Caco-2 (cell line): ENCODE results near the gene VAMP8. TPM values are rescaled to one million over a fixed set of nuclear protein-coding genes. Genes with fewer than 3 reads are reported as not detected.
"Not testable (repeated sequence)": the region's sequence is repeated elsewhere in the genome, so short reads cannot be mapped to it uniquely, and the experiment has no call there.

Experiments
- BruUV-seq: library from RNA; stranded (reverse); fragments of 400-500 nt; replicated peaks from 2 replicates; lab custom pipeline; 2021; lab: Mats Ljungman, UMichigan
- CTCF ChIA-PET: fragments of 300-600 bp; sonication (Branson Sonifier 250); formaldehyde crosslinking; loops from one replicate; lab custom pipeline; 2022; ENCODE audit warnings: antibody characterized with exemption; lab: Charles Lee
- POLR2A ChIA-PET: fragments of 300-600 bp; sonication (Branson Sonifier 250); formaldehyde crosslinking; loops from one replicate; lab custom pipeline; 2022; ENCODE audit warnings: antibody characterized with exemption; lab: Charles Lee
- DNase-seq, 2 experiments: peaks; one replicate each; pipeline versions ENCODE4 v3.0.0 to v3.0.0-alpha.2; 2020 to 2022
- H3K27me3 ChIP-seq: replicated peaks from 2 replicates; pipeline ENCODE4 v1.6.0; 2011; ENCODE audit warnings: low read length; ENCODE audit not compliant: control insufficient read depth, insufficient read depth
- H3K36me3 ChIP-seq: 2 replicates; pipeline ENCODE4 v1.5.1; 2011; ENCODE audit warnings: low read length; ENCODE audit not compliant: control insufficient read depth, insufficient read depth
- H3K4me1 ChIP-seq: fragments of 250-450 bp; sonication (Bioruptor Pico); 2 replicates; pipeline ENCODE4 v1.5.1; 2020; ENCODE audit warnings: mild to moderate bottlenecking
- H3K4me3 ChIP-seq: 2 replicates; pipeline ENCODE4 v1.5.1; 2011; ENCODE audit warnings: low read depth, mild to moderate bottlenecking, control low read depth, low read length
- H3K9me3 ChIP-seq: fragments of 250-450 bp; sonication (Bioruptor Pico); 2 replicates; pipeline ENCODE4 v1.5.1; 2020; ENCODE audit warnings: mild to moderate bottlenecking, moderate library complexity
- H3K27ac Mint-ChIP-seq: one replicate; pipeline ENCODE4 v1.8.0; 2022; ENCODE audit warnings: mixed read lengths; ENCODE audit not compliant: unreplicated experiment
- H3K27me3 Mint-ChIP-seq: one replicate; pipeline ENCODE4 v1.8.0; 2022; ENCODE audit warnings: mixed read lengths; ENCODE audit not compliant: insufficient read depth, unreplicated experiment
- H3K36me3 Mint-ChIP-seq: one replicate; pipeline ENCODE4 v1.8.0; 2022; ENCODE audit warnings: mild to moderate bottlenecking, mixed read lengths; ENCODE audit not compliant: insufficient read depth, unreplicated experiment
- H3K4me1 Mint-ChIP-seq: one replicate; pipeline ENCODE4 v1.8.0; 2022; ENCODE audit warnings: low read depth, mixed read lengths; ENCODE audit not compliant: unreplicated experiment
- H3K4me3 Mint-ChIP-seq: one replicate; pipeline ENCODE4 v1.8.0; 2022; ENCODE audit warnings: mild to moderate bottlenecking, moderate library complexity, mixed read lengths; ENCODE audit not compliant: unreplicated experiment
- H3K9me3 Mint-ChIP-seq: one replicate; pipeline ENCODE4 v1.8.0; 2022; ENCODE audit warnings: mixed read lengths; ENCODE audit not compliant: unreplicated experiment
- intact Hi-C: fragments of 100-400 bp; cut with micrococcal nuclease; formaldehyde crosslinking; loops from one replicate; pipeline ENCODE4 v1.10.0; 2022; ENCODE audit not compliant: unreplicated experiment
- total RNA-seq: library from RNA; stranded (reverse); gene quantifications from 2 replicates; pipeline ENCODE4 v1.2.3, GENCODE V29; 2022
- TF ChIP-seq, protein P1 (sequence below), 2 experiments: fragments of 200-600 bp in 1 of 2; IDR thresholded peaks; 1 replicate in 1 of 2; 2 replicates in 1 of 2; pipeline versions ENCODE4 v1.5.1 to v1.8.0; 2011 to 2022; ENCODE audit warnings: antibody characterized with exemption in 1 of 2, control low read depth in 1 of 2, inconsistent platforms in 1 of 2, low read depth in 1 of 2, low read length in 1 of 2, mild to moderate bottlenecking in 1 of 2, moderate library complexity in 1 of 2; ENCODE audit not compliant: insufficient read depth in 1 of 2, severe bottlenecking in 1 of 2, unreplicated experiment in 1 of 2

Gene VAMP8
- total RNA-seq, 1 experiment from 2014 or later = 85.5 TPM

DNA sequence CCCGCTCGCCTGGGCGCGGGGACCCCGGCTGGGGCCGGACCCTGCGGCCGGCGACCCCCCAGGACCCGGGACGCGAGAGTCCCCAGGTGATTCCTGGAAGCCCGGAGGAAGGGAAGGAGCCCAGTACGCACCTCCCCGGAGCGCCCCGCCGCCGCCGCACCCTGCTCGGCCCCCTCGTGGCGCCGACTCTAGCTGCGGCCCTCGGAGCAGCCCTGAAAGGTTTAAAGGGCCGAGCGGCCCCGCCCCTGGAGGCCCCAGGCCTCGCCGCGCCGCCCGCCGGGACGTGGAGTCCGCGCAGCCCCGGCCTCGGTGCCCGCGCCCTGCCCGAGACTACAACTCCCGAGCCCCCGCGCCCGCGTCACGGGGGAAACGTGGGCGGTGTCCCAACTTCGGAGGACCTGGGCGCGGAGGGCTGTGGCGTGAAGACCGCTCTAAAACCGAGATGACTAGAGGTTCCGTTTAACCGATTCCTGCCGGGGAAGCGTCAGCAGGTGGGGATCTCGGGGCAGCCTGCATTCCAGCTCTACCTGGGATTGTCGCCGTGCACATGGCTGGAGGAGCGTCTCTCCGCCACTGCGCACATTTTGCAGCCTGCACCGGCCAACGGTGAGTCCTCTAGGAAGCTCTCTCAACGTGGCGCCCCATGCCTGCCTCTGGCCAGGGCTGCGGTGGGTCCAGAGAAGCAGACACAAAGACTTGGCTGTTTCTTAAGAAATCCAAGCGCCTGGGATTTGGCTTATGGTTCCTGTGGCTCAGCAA is 25.3 kb downstream of the VAMP8 start, which contains the start of gene TMEM150A:
Gene TMEM150A (minus strand): TSS at position 223 of the 759 bp plus-strand sequence. CDS start 750 bp downstream, outside the sequence.
- H3K27me3 Mint-ChIP-seq = no peaks in the 10 kb centered on the region
- DNase-seq = peak; percentile 92 to 96
- H3K27me3 ChIP-seq = no peaks in the 10 kb centered on the region
- BruUV-seq = TSS peak; percentile 27
- peaks cover 6% of the 10 kb centered on the region for H3K36me3 ChIP-seq
- peaks cover 39% of the 10 kb centered on the region for H3K36me3 Mint-ChIP-seq
- H3K9me3 Mint-ChIP-seq = no peaks in the 10 kb centered on the region
- H3K27ac Mint-ChIP-seq = peak within 1 kb of the TSS; percentile 81
- ChIA-PET CTCF (interaction anchor here (0.6 to 2.0 kb wide), 7 partner anchors 9 to 416 kb away, joined by 3 to 10 read pairs (median 4); partner anchors contain the start of genes C2orf68 and MAT2A), POLR2A (interaction anchor here (0.6 to 1.6 kb wide), 10 partner anchors 8 to 71 kb away, joined by 3 to 19 read pairs (median 4); partner anchors contain the start of genes C2orf68, MAT2A and RNF181)
- H3K4me1 ChIP-seq = peaks cover 12% of the 10 kb centered on the region; the same call in 1 of the 2 replicates
- TF ChIP-seq, protein P1, sequence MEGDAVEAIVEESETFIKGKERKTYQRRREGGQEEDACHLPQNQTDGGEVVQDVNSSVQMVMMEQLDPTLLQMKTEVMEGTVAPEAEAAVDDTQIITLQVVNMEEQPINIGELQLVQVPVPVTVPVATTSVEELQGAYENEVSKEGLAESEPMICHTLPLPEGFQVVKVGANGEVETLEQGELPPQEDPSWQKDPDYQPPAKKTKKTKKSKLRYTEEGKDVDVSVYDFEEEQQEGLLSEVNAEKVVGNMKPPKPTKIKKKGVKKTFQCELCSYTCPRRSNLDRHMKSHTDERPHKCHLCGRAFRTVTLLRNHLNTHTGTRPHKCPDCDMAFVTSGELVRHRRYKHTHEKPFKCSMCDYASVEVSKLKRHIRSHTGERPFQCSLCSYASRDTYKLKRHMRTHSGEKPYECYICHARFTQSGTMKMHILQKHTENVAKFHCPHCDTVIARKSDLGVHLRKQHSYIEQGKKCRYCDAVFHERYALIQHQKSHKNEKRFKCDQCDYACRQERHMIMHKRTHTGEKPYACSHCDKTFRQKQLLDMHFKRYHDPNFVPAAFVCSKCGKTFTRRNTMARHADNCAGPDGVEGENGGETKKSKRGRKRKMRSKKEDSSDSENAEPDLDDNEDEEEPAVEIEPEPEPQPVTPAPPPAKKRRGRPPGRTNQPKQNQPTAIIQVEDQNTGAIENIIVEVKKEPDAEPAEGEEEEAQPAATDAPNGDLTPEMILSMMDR (IDR thresholded peaks at IDR 0.05; ENCODE audit: insufficient read depth in 1 of 2, low read depth in 1 of 2, low read length in 1 of 2, severe bottlenecking in 1 of 2, unreplicated experiment in 1 of 2) = peak; percentile 47 to 55
- intact Hi-C loops = loop anchor here (1.0 kb wide), 4 partner anchors 10 to 181 kb away; partner anchors contain the start of genes C2orf68 and GGCX
- peak within 1 kb of the TSS; percentile 87 for H3K4me3 Mint-ChIP-seq
- H3K9me3 ChIP-seq = no peaks in the 10 kb centered on the region
- peaks cover 13% of the 10 kb centered on the region for H3K4me1 Mint-ChIP-seq
- peak within 1 kb of the TSS; percentile 83 for H3K4me3 ChIP-seq

DNA sequence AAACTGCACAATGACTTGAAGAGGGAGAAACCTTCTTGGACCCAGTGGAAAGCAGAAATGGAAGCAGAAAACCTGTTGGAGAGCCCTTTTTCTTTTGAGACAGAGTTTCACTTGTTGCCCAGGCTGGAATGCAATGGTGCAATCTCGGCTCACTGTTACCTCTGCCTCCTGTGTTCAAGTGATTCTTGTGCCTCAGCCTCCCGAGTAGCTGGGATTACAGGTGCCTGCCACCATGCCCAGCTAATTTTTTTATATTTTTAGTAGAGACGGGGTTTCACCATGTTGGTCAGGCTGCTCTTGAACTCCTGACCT is 26.7 kb downstream of the VAMP8 start:
- intact Hi-C loops, BruUV-seq: not testable (repeated sequence)
- H3K4me3 ChIP-seq = peak overlapping the region; percentile 83

DNA sequence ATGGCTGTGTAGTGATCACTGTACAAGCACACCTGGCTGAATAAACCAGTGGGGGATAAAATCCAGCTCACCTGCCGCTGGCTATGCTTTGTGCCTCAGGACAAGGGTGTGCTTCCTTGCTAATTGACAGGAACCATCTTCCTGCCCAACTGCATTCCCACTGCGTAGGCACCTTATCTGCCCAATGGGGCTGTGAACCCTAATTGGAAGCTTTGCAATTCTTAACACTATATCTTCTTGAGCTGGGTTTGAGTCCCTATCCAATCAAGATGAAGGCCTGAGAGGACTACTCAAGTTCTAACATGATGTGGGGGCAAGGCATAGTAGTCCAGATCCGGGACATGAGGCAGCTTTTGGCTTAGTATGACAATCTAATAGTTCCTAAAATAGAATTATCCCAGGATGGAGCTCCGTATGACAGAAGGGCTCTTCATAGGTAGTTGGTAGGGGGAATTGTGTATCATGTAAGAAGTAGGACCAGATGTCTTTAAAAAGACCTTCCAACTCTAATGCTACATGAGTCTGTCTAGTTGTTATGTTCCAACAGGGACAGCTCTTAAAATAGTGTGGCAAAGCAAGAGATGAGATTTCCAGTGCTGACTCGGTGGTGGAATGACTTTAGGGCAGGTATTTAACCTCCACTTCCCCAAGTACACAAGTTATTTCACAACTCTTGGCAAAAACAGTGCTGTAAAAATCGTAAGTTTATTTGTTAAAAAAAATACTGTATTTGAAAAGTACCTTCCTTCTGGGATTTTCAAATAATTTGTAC is 27.4 kb downstream of the VAMP8 start:
- no peak overlapping the region for H3K4me3 Mint-ChIP-seq
- BruUV-seq = no TSS peak
- Histone ChIP-seq H3K4me1 (peaks cover 10% of the 10 kb centered on the region; the same call in 1 of the 2 replicates), H3K9me3 (no peaks in the 10 kb centered on the region), H3K4me3 (no peak overlapping the region), H3K36me3 (peaks cover 2% of the 10 kb centered on the region; the same call in 1 of the 2 replicates), H3K27me3 (no peaks in the 10 kb centered on the region)
- TF ChIP-seq, protein P1 (IDR thresholded peaks at IDR 0.05; ENCODE audit: insufficient read depth in 1 of 2, low read depth in 1 of 2, low read length in 1 of 2, severe bottlenecking in 1 of 2, unreplicated experiment in 1 of 2) = no peak
- intact Hi-C loops = no loop called here
- H3K4me1 Mint-ChIP-seq = peaks cover 13% of the 10 kb centered on the region
- no peaks in the 10 kb centered on the region for H3K9me3 Mint-ChIP-seq
- H3K36me3 Mint-ChIP-seq = peaks cover 60% of the 10 kb centered on the region
- ChIA-PET POLR2A (interaction anchor here (1.0 kb wide), 1 partner anchor 14 kb away, joined by 3 read pairs; no protein-coding TSS in a partner anchor), CTCF (interaction anchor here (0.5 kb wide), 1 partner anchor 278 kb away, joined by 3 read pairs; no protein-coding TSS in a partner anchor)
- H3K27ac Mint-ChIP-seq = no peak overlapping the region
- no peaks in the 10 kb centered on the region for H3K27me3 Mint-ChIP-seq
- no peak for DNase-seq

More for the DNA sequence above, 26.7 kb downstream of the VAMP8 start:
- peak overlapping the region; percentile 81 for H3K27ac Mint-ChIP-seq
- not testable (repeated sequence) for H3K9me3 ChIP-seq, DNase-seq, H3K27me3 ChIP-seq, H3K27me3 Mint-ChIP-seq, H3K9me3 Mint-ChIP-seq, H3K36me3 ChIP-seq, H3K4me1 ChIP-seq
- ChIA-PET POLR2A (interaction anchor here (0.6 to 1.6 kb wide), 3 partner anchors 9 to 19 kb away, joined by 3 to 5 read pairs (median 3); partner anchors contain the start of genes RNF181 and USP39), CTCF (interaction anchor here (0.6 to 2.0 kb wide), 4 partner anchors 8 to 52 kb away, joined by 4 to 10 read pairs (median 5); partner anchors contain the start of gene C2orf68)
- H3K4me1 Mint-ChIP-seq = peaks cover 13% of the 10 kb centered on the region
- H3K4me3 Mint-ChIP-seq = peak overlapping the region; percentile 87
- peaks cover 54% of the 10 kb centered on the region for H3K36me3 Mint-ChIP-seq
